ENCODE data around the gene KAT2A.

The KAT2A gene

DNA sequence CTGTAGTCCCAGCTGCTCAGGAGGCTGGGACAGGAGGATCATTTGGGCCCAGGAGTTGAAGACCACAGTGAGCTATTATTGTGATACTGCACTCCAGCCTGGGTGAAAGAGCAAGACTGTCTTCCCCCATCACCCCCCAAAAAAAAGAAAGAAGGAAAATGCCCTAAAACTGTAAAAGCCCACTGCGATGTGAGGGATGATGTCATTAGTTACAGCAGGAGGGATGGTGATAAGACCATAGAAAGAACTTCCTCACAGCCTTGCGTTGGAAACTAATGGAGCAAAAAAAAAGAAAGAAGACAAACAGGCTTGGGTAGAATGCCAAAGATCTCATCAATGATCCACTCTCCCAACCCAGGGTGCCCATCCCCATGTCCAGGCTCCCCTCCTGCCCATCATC, 41.6 kb downstream of the KAT2A start:
- Mint-ChIP-seq H3K4me3 (no peak overlapping the region), H3K27me3 (peaks cover 4% of the 10 kb centered on the region), H3K4me1 (no peaks in the 10 kb centered on the region), H3K27ac (no peak overlapping the region), H3K9me3 (no peaks in the 10 kb centered on the region), H3K36me3 (no peaks in the 10 kb centered on the region)
- ATAC-seq (ENCODE audit: low read depth) (no peak), DNase-seq (ENCODE audit: low spot score in 2 of 2) (no peak)

GRCh38 chr17:42078396-42079043, 42.6 kb downstream of the KAT2A start:
- H3K36me3 Mint-ChIP-seq, result no peaks in the 10 kb centered on the region
- DNase-seq (ENCODE audit: low spot score in 2 of 2) (no peak), ATAC-seq (ENCODE audit: low read depth) (no peak)
- no peak overlapping the region for H3K27ac Mint-ChIP-seq
- H3K27me3 Mint-ChIP-seq, result peaks cover 4% of the 10 kb centered on the region
- no peak overlapping the region for H3K4me3 Mint-ChIP-seq
- no peaks in the 10 kb centered on the region for H3K4me1 Mint-ChIP-seq
- no peaks in the 10 kb centered on the region for H3K9me3 Mint-ChIP-seq

- H3K36me3 Mint-ChIP-seq, result no peaks in the 10 kb centered on the region
- H3K27ac Mint-ChIP-seq, result no peak overlapping the region
- no peak overlapping the region for H3K4me3 Mint-ChIP-seq
- H3K4me1 Mint-ChIP-seq, result peaks cover 3% of the 10 kb centered on the region
- peaks cover 7% of the 10 kb centered on the region for H3K27me3 Mint-ChIP-seq
- H3K9me3 Mint-ChIP-seq, result no peaks in the 10 kb centered on the region
- no peak for DNase-seq (ENCODE audit: low spot score in 2 of 2)
- no peak for ATAC-seq (ENCODE audit: low read depth)
Measured at GRCh38 chr17:42077755-42078154, 43.4 kb downstream of the KAT2A start.

GRCh38 chr17:42076797-42077559, 44.2 kb downstream of the KAT2A start:
- no peak overlapping the region for H3K27ac Mint-ChIP-seq
- H3K4me1 Mint-ChIP-seq, result peaks cover 6% of the 10 kb centered on the region
- no peak overlapping the region for H3K4me3 Mint-ChIP-seq
- H3K36me3 Mint-ChIP-seq, result no peaks in the 10 kb centered on the region
- ATAC-seq (ENCODE audit: low read depth), result no peak
- no peaks in the 10 kb centered on the region for H3K9me3 Mint-ChIP-seq
- peaks cover 4% of the 10 kb centered on the region for H3K27me3 Mint-ChIP-seq
- no peak for DNase-seq (ENCODE audit: low spot score in 2 of 2)

GRCh38 chr17:42075789-42076188, 45.4 kb downstream of the KAT2A start:
- no peak overlapping the region for H3K4me3 Mint-ChIP-seq
- DNase-seq (ENCODE audit: low spot score in 2 of 2) (no peak), ATAC-seq (ENCODE audit: low read depth) (no peak)
- peaks cover 4% of the 10 kb centered on the region for H3K27me3 Mint-ChIP-seq
- no peak overlapping the region for H3K27ac Mint-ChIP-seq
- H3K36me3 Mint-ChIP-seq, result no peaks in the 10 kb centered on the region
- H3K9me3 Mint-ChIP-seq, result no peaks in the 10 kb centered on the region
- H3K4me1 Mint-ChIP-seq, result peaks cover 9% of the 10 kb centered on the region

DNA sequence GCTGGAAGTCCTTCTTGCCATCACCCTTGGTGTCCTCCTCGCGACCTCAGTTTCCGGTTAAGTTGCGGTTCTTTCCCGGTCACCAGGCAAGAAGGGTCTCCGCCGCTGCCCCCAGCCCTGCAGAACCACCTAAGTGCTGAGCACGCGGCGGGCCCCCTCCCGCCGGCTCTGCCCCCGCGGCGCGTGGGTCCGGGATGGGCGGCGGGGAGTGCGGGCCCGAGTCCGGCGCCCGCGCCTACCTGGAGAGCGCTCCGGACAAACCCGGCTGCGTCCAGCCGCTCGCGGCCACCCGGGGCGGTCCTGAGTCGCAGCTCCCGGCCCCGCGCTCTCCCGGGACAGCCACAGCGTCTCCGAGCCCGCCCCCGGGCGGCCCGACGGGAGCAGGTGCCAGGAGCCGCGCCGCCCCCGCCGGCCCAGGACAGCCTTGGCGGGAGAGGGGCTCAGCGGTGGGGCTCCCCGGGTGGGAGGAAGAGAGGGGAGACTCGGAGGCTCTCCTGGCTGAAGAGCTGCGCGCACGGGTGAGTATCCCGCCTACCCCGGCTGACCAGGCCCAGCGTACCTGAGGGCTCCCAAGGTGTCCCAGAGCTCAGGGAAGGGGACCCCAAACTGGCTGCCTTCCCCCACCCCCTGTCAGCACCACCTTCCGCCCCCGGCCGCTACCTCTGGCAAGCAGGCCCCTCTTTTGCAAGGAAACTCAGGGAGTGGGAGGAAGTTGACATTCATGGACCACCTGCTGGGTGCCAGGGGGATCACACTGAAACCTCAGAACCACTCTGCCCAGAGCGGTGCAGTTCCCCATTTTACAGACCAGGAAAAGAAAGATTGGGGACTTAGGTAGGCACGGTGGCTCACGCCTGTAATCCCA, 48.6 kb downstream of the KAT2A start:
- DNase-seq (ENCODE audit: low spot score in 2 of 2) (no peak), ATAC-seq (ENCODE audit: low read depth) (peak; percentile 74)
- Mint-ChIP-seq H3K4me3 (peak overlapping the region; percentile 76), H3K9me3 (no peaks in the 10 kb centered on the region), H3K27me3 (peaks cover 4% of the 10 kb centered on the region), H3K27ac (no peak overlapping the region), H3K4me1 (peaks cover 9% of the 10 kb centered on the region), H3K36me3 (no peaks in the 10 kb centered on the region)

- peak overlapping the region; percentile 15 for H3K4me3 Mint-ChIP-seq
Measured at GRCh38 chr17:42071810-42072209, 49.4 kb downstream of the KAT2A start.

GRCh38 chr17:42068979-42069378, 52.2 kb downstream of the KAT2A start:
- Mint-ChIP-seq H3K4me1 (peaks cover 13% of the 10 kb centered on the region), H3K9me3 (no peaks in the 10 kb centered on the region), H3K27me3 (peaks cover 6% of the 10 kb centered on the region), H3K27ac (no peak overlapping the region), H3K36me3 (no peaks in the 10 kb centered on the region), H3K4me3 (no peak overlapping the region)
- DNase-seq (ENCODE audit: low spot score in 2 of 2) (no peak), ATAC-seq (ENCODE audit: low read depth) (no peak)

More at GRCh38 chr17:42071810-42072209, 49.4 kb downstream of the KAT2A start:
- peaks cover 5% of the 10 kb centered on the region for H3K27me3 Mint-ChIP-seq
- H3K9me3 Mint-ChIP-seq, result no peaks in the 10 kb centered on the region
- H3K36me3 Mint-ChIP-seq, result no peaks in the 10 kb centered on the region
- no peak for DNase-seq (ENCODE audit: low spot score in 2 of 2)
- no peak overlapping the region for H3K27ac Mint-ChIP-seq
- no peak for ATAC-seq (ENCODE audit: low read depth)
- H3K4me1 Mint-ChIP-seq, result peaks cover 11% of the 10 kb centered on the region

- Mint-ChIP-seq H3K4me1 (peaks cover 17% of the 10 kb centered on the region), H3K27ac (no peak overlapping the region), H3K27me3 (peaks cover 4% of the 10 kb centered on the region), H3K36me3 (no peaks in the 10 kb centered on the region), H3K9me3 (no peaks in the 10 kb centered on the region), H3K4me3 (no peak overlapping the region)
- DNase-seq (ENCODE audit: low spot score in 2 of 2), result peak; percentile 72 to 78
- peak; percentile 53 for ATAC-seq (ENCODE audit: low read depth)
Measured at GRCh38 chr17:42067371-42068091, 53.6 kb downstream of the KAT2A start.

DNA sequence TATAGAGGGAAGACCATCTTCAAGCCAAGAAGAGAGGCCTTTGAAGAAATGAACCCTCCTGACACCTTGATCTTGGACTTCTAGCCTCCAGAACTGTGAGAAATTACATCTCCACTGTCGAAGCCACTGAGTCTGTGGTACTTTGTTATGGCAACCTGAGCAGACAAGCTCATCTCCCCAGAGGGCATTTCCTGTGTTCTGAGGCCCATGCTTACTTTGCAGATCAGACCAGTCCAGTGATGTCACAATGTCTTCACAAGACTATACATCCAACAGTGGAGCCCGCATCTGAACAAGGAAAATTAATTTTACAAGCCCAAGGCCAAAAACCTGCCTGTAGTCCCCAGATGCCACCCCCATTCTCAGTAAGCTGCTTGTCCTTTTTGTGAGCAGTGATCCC, 56.0 kb downstream of the KAT2A start:
- H3K9me3 Mint-ChIP-seq, result no peaks in the 10 kb centered on the region
- peaks cover 4% of the 10 kb centered on the region for H3K27me3 Mint-ChIP-seq
- no peak overlapping the region for H3K4me3 Mint-ChIP-seq
- peaks cover 12% of the 10 kb centered on the region for H3K4me1 Mint-ChIP-seq
- no peak for ATAC-seq (ENCODE audit: low read depth)
- no peaks in the 10 kb centered on the region for H3K36me3 Mint-ChIP-seq
- no peak for DNase-seq (ENCODE audit: low spot score in 2 of 2)
- H3K27ac Mint-ChIP-seq, result no peak overlapping the region
